HEK293 (cell line): ENCODE results near the gene PRKACG.

ENCODE experiments used
- CTCF ChIA-PET: fragments of 350-600 bp; formaldehyde crosslinking; extraction: SDS; loops from one replicate; lab custom pipeline; 2021; ENCODE audit warnings: antibody characterized with exemption; lab: Yijun Ruan, JAX
- POLR2A ChIA-PET: fragments of 300-600 bp; formaldehyde crosslinking; extraction: SDS; loops from one replicate; lab custom pipeline; 2020; ENCODE audit warnings: antibody characterized with exemption, inconsistent platforms; lab: Yijun Ruan, JAX
- H3K27ac ChIP-seq: fragments of 200-500 bp; sonication (Bioruptor generic); 2 replicates; pipeline ENCODE4 v1.5.1; 2014; ENCODE audit warnings: low read depth, low read length, control low read depth, inconsistent platforms; ENCODE audit errors: extremely low read depth
- H3K36me3 ChIP-seq, 2 experiments: fragments of 200-500 bp in 1 of 2; sonication (Bioruptor generic) in 1 of 2; 1 replicate in 1 of 2; 2 replicates in 1 of 2; pipeline ENCODE4 v1.5.1; 2014 to 2017; ENCODE audit warnings: inconsistent platforms in 2 of 2, low read length in 2 of 2; ENCODE audit not compliant: control insufficient read depth in 2 of 2, insufficient read depth in 1 of 2
- H3K4me1 ChIP-seq: fragments of 200-500 bp; sonication (Bioruptor generic); 2 replicates; pipeline ENCODE4 v1.5.1; 2014; ENCODE audit warnings: mild to moderate bottlenecking, low read length, inconsistent platforms; ENCODE audit not compliant: control insufficient read depth, insufficient read depth
- H3K4me3 ChIP-seq: 2 replicates; pipeline ENCODE4 v1.5.1; 2011; ENCODE audit warnings: low read depth, mild to moderate bottlenecking, control low read depth, low read length, moderate library complexity
- H3K9me3 ChIP-seq: fragments of 200-500 bp; sonication (Bioruptor generic); 2 replicates; pipeline ENCODE4 v1.5.1; 2014; ENCODE audit warnings: low read depth, low read length, inconsistent platforms; ENCODE audit not compliant: control insufficient read depth, insufficient read depth
- GLI2 ChIP-seq: fragments of 450-650 bp; formaldehyde crosslinking; IDR thresholded peaks from 2 replicates; pipeline ENCODE4; 2017; ENCODE audit warnings: missing biosample characterization, missing genetic modification characterization, low read depth, borderline replicate concordance
- OSR2 ChIP-seq: fragments of 450-650 bp; formaldehyde crosslinking; IDR thresholded peaks from 2 replicates; pipeline ENCODE4 v1.5.1; 2016; ENCODE audit warnings: missing biosample characterization, missing genetic modification characterization
- OVOL3 ChIP-seq: fragments of 450-650 bp; formaldehyde crosslinking; IDR thresholded peaks from 2 replicates; pipeline ENCODE4 v1.5.1; 2016; ENCODE audit warnings: missing biosample characterization, missing genetic modification characterization
- PRDM1 ChIP-seq: fragments of 450-650 bp; formaldehyde crosslinking; IDR thresholded peaks from 2 replicates; pipeline ENCODE4; 2016; ENCODE audit warnings: missing biosample characterization, missing genetic modification characterization
- PRDM4 ChIP-seq: fragments of 450-650 bp; formaldehyde crosslinking; IDR thresholded peaks from 2 replicates; pipeline ENCODE4 v1.5.1; 2017; ENCODE audit warnings: missing biosample characterization, missing genetic modification characterization
- PRDM6 ChIP-seq: fragments of 450-650 bp; formaldehyde crosslinking; IDR thresholded peaks from 2 replicates; pipeline ENCODE4 v1.5.1; 2017; ENCODE audit warnings: missing biosample characterization, missing genetic modification characterization
- SALL2 ChIP-seq: fragments of 450-650 bp; formaldehyde crosslinking; IDR thresholded peaks from 2 replicates; pipeline ENCODE4 v1.5.0; 2017; ENCODE audit warnings: missing biosample characterization, mild to moderate bottlenecking, missing genetic modification characterization, borderline replicate concordance
- SP2 ChIP-seq: fragments of 450-650 bp; formaldehyde crosslinking; IDR thresholded peaks from 2 replicates; pipeline ENCODE4 v1.5.1; 2016; ENCODE audit warnings: missing biosample characterization, missing genetic modification characterization
- WT1 ChIP-seq: fragments of 450-650 bp; formaldehyde crosslinking; IDR thresholded peaks from 2 replicates; pipeline ENCODE4 v1.5.1; 2016; ENCODE audit warnings: missing biosample characterization, missing genetic modification characterization
- ZBTB1 ChIP-seq: fragments of 450-650 bp; formaldehyde crosslinking; IDR thresholded peaks from 2 replicates; pipeline ENCODE4 v1.5.1; 2016; ENCODE audit warnings: missing biosample characterization, missing genetic modification characterization
- ZBTB21 ChIP-seq: fragments of 450-650 bp; formaldehyde crosslinking; IDR thresholded peaks from 2 replicates; pipeline ENCODE4 v1.5.1; 2017; ENCODE audit warnings: missing biosample characterization, missing genetic modification characterization
- ZBTB8A ChIP-seq: fragments of 450-650 bp; formaldehyde crosslinking; IDR thresholded peaks from 2 replicates; pipeline ENCODE4 v1.5.1; 2016; ENCODE audit warnings: missing biosample characterization, missing genetic modification characterization
- ZFP3 ChIP-seq: fragments of 450-650 bp; formaldehyde crosslinking; IDR thresholded peaks from 2 replicates; pipeline ENCODE4 v1.5.1; 2016; ENCODE audit warnings: low read depth, missing biosample characterization, missing genetic modification characterization
- ZNF146 ChIP-seq: fragments of 450-650 bp; formaldehyde crosslinking; IDR thresholded peaks from 2 replicates; pipeline ENCODE4 v1.5.1; 2016; ENCODE audit warnings: missing biosample characterization, missing genetic modification characterization
- ZNF239 ChIP-seq: fragments of 450-650 bp; formaldehyde crosslinking; IDR thresholded peaks from 2 replicates; pipeline ENCODE4 v1.5.1; 2016; ENCODE audit warnings: missing biosample characterization, missing genetic modification characterization
- ZNF24 ChIP-seq: fragments of 450-650 bp; formaldehyde crosslinking; IDR thresholded peaks from 2 replicates; pipeline ENCODE4 v1.5.1; 2016; ENCODE audit warnings: missing biosample characterization, missing genetic modification characterization
- ZNF311 ChIP-seq: fragments of 450-650 bp; formaldehyde crosslinking; IDR thresholded peaks from 2 replicates; pipeline ENCODE4 v1.5.1; 2017; ENCODE audit warnings: missing biosample characterization, missing genetic modification characterization, borderline replicate concordance
- ZNF510 ChIP-seq: fragments of 450-650 bp; formaldehyde crosslinking; IDR thresholded peaks from 2 replicates; pipeline ENCODE4 v1.5.1; 2018; ENCODE audit warnings: mild to moderate bottlenecking, missing genetic modification characterization, missing biosample characterization; ENCODE audit not compliant: insufficient replicate concordance
- ZNF544 ChIP-seq: fragments of 450-650 bp; formaldehyde crosslinking; IDR thresholded peaks from 2 replicates; pipeline ENCODE4 v1.5.0; 2017; ENCODE audit warnings: missing biosample characterization, missing genetic modification characterization
- ZNF560 ChIP-seq: fragments of 450-650 bp; formaldehyde crosslinking; IDR thresholded peaks from 2 replicates; pipeline ENCODE4 v1.5.1; 2017; ENCODE audit warnings: missing biosample characterization, missing genetic modification characterization, borderline replicate concordance
- ZNF571 ChIP-seq: fragments of 450-650 bp; formaldehyde crosslinking; IDR thresholded peaks from 2 replicates; pipeline ENCODE4 v1.5.0; 2017; ENCODE audit warnings: missing biosample characterization, missing genetic modification characterization
- ZNF658 ChIP-seq: fragments of 450-650 bp; formaldehyde crosslinking; IDR thresholded peaks from 2 replicates; pipeline ENCODE4; 2016; ENCODE audit warnings: missing biosample characterization, missing genetic modification characterization
- ZNF747 ChIP-seq: fragments of 450-650 bp; formaldehyde crosslinking; IDR thresholded peaks from 2 replicates; pipeline ENCODE4 v1.5.1; 2016; ENCODE audit warnings: missing biosample characterization, missing genetic modification characterization
- ZNF76 ChIP-seq: fragments of 450-650 bp; formaldehyde crosslinking; IDR thresholded peaks from 2 replicates; pipeline ENCODE4; 2016; ENCODE audit warnings: low read depth, missing biosample characterization, missing genetic modification characterization, borderline replicate concordance
- ZNF768 ChIP-seq: fragments of 450-650 bp; formaldehyde crosslinking; IDR thresholded peaks from 2 replicates; pipeline ENCODE4 v1.5.1; 2018; ENCODE audit warnings: missing biosample characterization, mild to moderate bottlenecking, missing genetic modification characterization
- TF ChIP-seq, protein P1 (sequence below): fragments of 450-650 bp; formaldehyde crosslinking; IDR thresholded peaks from 2 replicates; pipeline ENCODE4 v1.5.1; 2016; ENCODE audit warnings: missing biosample characterization, missing genetic modification characterization

Gene PRKACG

GRCh38 chr9:68974901-68975300 is 39.0 kb downstream of the PRKACG start:
- Histone ChIP-seq H3K4me3 (no peak overlapping the region), H3K9me3 (no peaks in the 10 kb centered on the region)
- ChIA-PET POLR2A (interaction anchor here (0.6 kb wide), 1 partner anchor 26 kb away, joined by 3 read pairs; no protein-coding TSS in a partner anchor), CTCF (interaction anchor here (2.7 to 3.3 kb wide), 2 partner anchors 25 to 392 kb away, joined by 10 read pairs; no protein-coding TSS in a partner anchor)
- TF ChIP-seq PRDM6 (tag by site-specific recombination), result no peak
- TF ChIP-seq, protein P1, sequence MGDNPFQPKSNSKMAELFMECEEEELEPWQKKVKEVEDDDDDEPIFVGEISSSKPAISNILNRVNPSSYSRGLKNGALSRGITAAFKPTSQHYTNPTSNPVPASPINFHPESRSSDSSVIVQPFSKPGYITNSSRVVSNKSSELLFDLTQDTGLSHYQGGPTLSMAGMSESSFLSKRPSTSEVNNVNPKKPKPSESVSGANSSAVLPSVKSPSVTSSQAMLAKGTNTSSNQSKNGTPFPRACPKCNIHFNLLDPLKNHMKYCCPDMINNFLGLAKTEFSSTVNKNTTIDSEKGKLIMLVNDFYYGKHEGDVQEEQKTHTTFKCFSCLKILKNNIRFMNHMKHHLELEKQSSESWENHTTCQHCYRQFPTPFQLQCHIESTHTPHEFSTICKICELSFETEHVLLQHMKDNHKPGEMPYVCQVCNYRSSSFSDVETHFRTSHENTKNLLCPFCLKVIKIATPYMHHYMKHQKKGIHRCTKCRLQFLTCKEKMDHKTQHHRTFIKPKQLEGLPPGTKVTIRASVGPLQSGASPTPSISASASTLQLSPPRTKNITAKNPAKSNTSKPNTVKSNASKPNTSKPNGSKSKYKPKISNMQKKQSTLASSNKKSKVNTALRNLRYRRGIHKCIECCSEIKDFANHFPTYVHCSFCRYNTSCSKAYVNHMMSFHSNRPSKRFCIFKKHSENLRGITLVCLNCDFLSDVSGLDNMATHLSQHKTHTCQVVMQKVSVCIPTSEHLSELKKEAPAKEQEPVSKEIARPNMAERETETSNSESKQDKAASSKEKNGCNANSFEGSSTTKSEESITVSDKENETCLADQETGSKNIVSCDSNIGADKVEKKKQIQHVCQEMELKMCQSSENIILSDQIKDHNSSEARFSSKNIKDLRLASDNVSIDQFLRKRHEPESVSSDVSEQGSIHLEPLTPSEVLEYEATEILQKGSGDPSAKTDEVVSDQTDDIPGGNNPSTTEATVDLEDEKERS (tag by site-specific recombination), result no peak
- no peak for TF ChIP-seq SALL2 (tag by site-specific recombination)
- no peak for TF ChIP-seq ZNF658
- TF ChIP-seq PRDM1 (tag by site-specific recombination), result no peak
- TF ChIP-seq ZBTB1 (tag by site-specific recombination), result no peak
- no peak for TF ChIP-seq ZBTB8A (tag by site-specific recombination)
- TF ChIP-seq ZNF544 (tag by site-specific recombination), result no peak
- TF ChIP-seq ZNF239, result no peak
- no peak for TF ChIP-seq PRDM4 (tag by site-specific recombination)
- no peak for TF ChIP-seq ZFP3 (tag by site-specific recombination)
- no peak for TF ChIP-seq WT1
- TF ChIP-seq OSR2 (tag by site-specific recombination), result no peak
- no peak for TF ChIP-seq ZNF747 (tag by site-specific recombination)
- no peak for TF ChIP-seq ZNF571
- TF ChIP-seq, all 188 proteins: peak for 0
- Histone ChIP-seq H3K36me3 (no peaks in the 10 kb centered on the region), H3K4me1 (0 out of 2 replicates have a peak, but pooled peaks cover 4% of the 10 kb centered on the region), H3K27ac (no peak overlapping the region)

GRCh38 chr9:68974431-68974830 is 39.5 kb downstream of the PRKACG start:
- CTCF ChIA-PET, result interaction anchor here (2.7 to 3.3 kb wide), 2 partner anchors 25 to 391 kb away, joined by 10 read pairs; no protein-coding TSS in a partner anchor
- no peak for TF ChIP-seq ZNF768 (tag by site-specific recombination)
- no peak for TF ChIP-seq ZNF560
- no peak for TF ChIP-seq ZBTB21 (tag by site-specific recombination)
- TF ChIP-seq ZNF311 (tag by site-specific recombination), result no peak
- TF ChIP-seq ZNF146, result no peak
- no peak for TF ChIP-seq SP2 (tag by site-specific recombination)
- no peak for TF ChIP-seq ZNF76
- no peak for TF ChIP-seq ZNF24 (tag by site-specific recombination)
- no peak for TF ChIP-seq GLI2 (tag by site-specific recombination)
- TF ChIP-seq OVOL3, result no peak
- no peak for TF ChIP-seq ZNF510

More at GRCh38 chr9:68974431-68974830, 39.5 kb downstream of the PRKACG start:
- Histone ChIP-seq H3K36me3 (no peaks in the 10 kb centered on the region), H3K4me1 (peaks cover 4% of the 10 kb centered on the region; the same call in 1 of the 2 replicates), H3K27ac (no peak overlapping the region), H3K9me3 (no peaks in the 10 kb centered on the region), H3K4me3 (no peak overlapping the region)
- POLR2A ChIA-PET, result no interaction called here
